RCC 7860 (cell line): ENCODE measurements around the gene PAEP.
"Not testable (repeated sequence)": the region's sequence is repeated elsewhere in the genome, so short reads cannot be mapped to it uniquely, and the experiment has no call there.

Experiments
- DNase-seq: peaks from one replicate; pipeline ENCODE4 v3.0.0-alpha.2; 2015; ENCODE audit warnings: low spot score
- FAIRE-seq: peaks from 2 replicates; lab custom pipeline; 2012; peaks lifted over from hg19 to GRCh38; lab: Jason Lieb, UNC

Gene PAEP

DNA sequence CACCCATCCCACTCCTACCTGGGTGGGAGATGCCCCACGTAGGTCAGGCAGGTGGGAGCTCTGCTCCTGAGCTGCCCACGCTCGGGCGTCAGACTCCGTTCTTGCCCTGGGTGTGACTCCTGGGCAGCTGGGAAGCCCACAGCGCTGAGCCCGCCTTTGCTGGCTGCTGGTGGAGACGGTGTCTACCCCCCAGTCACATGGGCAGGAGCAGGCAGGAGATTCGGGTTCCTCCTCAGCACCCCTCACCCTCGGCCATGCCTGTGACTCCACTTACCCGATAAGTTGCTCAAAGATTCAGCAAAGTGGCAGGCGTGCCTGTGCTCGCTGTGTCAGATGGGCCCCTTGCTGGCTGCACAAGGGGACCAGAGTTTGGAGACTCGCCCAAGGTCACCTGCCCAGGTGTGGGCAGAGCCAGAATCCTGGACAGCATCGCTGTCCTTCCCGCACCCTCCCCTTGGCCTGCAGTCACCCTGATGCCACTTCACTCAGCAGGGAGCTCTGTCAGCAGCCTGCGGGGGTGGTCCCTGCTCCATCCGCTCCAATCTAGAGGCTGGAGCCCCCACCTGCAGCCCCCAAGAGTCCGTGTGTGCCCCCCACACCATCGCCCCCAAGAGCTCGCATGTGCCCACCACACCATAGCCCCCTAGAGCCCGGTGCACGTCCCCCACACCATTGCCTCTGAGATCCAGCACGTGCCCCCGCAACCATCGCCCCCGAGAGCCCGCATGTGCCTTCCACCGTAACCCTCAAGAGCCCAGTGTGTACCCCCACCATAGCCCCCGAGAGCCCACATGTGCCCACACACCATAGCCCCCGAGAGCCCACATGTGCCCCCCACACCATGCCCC lies 36.1 kb upstream of the PAEP start:
- DNase-seq (no peak), FAIRE-seq (no peak)

DNA sequence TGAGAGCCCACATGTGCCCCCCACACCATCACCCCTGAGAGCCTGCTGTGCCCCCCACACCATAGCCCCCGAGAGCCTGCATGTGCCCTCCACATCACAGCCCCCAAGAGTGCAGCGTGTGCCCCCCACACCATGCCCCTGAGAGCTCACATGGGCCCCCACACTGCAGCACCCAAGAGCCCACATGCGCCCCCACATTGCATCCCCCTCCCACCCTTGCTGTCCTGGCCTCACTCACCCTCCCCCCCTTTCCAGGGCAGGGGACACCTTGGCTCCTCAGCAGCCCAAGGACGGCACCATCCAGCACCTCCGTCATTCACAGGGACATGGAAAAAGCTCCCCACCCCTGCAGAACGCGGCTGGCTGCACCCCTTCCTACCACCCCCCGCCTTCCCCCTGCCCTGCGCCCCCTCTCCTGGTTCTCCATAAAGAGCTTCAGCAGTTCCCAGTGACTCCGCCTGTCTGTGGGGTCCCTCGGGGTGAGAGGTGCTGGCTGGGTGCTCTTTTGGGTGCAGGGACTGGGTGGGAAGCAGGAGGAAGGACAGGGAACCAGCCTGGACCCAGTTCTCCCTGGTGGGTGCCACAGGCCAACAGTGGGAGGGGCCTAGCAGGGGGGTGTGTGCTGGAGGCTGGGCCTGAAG lies 35.3 kb upstream of the PAEP start:
- no peak for DNase-seq
- no peak for FAIRE-seq

- DNase-seq (no peak), FAIRE-seq (no peak)
Measured at GRCh38 chr9:135526730-135527571, 34.6 kb upstream of the PAEP start.

DNA sequence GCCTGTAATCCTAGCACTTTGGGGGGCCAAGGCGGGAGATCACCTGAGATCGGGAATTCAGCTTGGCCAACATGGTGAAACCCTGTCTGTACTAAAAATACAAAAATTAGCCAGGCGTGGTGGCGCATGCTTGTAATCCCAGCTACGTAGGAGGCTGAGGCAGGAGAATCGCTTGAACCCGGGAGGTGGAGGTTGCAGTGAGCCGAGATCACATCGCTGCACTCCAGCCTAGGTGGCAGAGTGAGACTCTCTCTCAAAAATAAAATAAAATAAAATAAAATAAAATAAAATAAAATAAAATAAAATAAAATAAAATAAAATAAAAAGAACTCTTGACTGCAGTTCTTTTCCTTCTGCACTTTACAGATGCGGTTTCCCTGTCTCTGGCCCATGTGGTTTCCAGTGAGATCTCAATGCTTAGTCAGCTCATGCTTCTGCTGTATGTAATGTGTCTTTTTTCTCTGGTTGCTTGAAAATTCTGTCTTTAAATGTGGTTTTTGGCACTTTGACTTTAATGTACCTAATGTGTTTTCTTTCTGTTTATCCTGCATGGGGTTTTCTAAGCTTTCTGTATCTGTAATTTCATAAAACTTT lies 32.6 kb upstream of the PAEP start:
- FAIRE-seq, DNase-seq: not testable (repeated sequence)

DNA sequence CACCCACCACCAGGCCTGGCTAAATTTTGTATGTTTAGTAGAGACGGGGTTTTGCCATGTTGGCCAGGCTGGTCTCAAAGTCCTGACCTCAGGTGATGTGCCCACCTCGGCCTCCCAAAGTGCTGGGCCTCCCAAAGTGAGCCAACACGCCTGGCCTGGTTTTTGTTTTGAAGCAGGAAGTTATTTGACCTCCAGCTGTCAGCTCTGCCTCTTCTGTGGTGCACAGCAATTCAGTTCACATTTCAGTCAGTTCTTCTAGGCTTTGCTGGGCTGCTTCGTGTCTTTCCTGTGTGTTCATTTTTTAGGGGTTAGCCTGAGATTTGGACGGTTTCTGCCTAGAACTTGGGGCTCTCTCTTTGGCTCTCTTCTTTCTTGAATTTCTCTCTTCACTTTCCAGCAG lies 31.4 kb upstream of the PAEP start:
- FAIRE-seq: no peak
- no peak for DNase-seq

DNA sequence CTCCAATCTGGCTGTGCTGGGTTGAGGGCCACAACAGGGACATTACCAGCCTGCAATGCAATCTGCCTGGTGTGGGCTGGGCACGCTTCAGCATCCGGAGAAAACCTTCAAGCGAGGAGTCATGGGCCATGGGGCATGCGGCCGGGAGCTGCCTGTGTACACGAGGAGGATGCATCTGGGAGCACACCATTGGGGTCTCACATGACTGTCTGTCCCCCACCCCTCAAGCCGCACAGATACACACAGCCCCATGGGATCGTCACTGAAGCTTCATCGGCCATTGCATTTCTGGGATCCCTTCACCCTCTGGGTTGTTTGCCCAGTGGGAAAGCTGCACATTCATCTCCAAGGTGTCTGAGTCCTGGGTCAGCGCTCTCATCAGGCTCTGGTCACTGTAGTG lies 30.5 kb upstream of the PAEP start:
- no peak for FAIRE-seq
- DNase-seq: no peak

GRCh38 chr9:135533113-135533512 lies 28.4 kb upstream of the PAEP start:
- no peak for DNase-seq
- FAIRE-seq: no peak

DNA sequence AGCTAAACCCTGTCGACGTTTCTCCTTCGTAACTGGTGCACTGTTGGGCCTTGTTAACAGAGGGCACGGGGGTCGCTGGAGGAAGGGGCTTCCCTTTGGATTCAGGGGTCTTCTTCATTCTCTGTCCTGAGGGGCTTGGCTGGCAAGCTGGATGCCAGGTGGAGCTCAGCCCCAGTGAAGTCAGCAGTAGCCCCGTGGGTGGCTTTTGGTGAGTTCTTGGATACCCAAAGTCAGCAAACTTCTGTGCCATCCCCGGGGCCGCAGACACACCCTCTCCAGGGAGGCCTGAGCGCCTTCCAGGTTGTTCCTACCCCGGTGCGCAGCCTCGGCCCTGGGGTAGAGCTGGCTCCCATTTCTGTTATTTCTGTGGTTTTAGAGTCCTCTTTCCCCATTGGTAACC lies 27.9 kb upstream of the PAEP start:
- no peak for FAIRE-seq
- no peak for DNase-seq

- not testable (repeated sequence) for FAIRE-seq, DNase-seq
Measured at GRCh38 chr9:135534192-135534711, 27.3 kb upstream of the PAEP start.

DNA sequence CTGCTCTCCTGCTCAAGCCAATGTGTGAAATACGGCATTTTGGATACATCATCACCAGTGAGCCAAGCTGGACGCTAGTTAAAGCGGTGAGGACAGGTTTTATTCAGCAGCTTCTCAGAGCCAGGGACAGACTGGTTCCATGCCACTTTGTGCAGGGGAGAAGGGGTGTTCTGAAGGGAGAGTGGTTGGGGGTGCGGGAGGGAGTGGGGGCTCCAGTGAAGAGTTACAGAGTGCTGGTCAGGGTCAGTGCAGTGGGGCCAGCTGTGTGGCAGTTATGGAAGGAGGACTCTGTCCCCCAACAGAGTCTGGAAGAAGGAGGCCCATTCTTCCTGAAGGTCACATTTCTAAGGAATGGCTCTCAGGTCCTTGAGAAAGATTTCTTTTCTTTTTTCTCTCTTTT lies 26.7 kb upstream of the PAEP start:
- not testable (repeated sequence) for FAIRE-seq, DNase-seq

GRCh38 chr9:135535631-135536030 lies 25.9 kb upstream of the PAEP start:
- FAIRE-seq, DNase-seq: not testable (repeated sequence)

GRCh38 chr9:135536216-135536615 lies 25.3 kb upstream of the PAEP start:
- FAIRE-seq: no peak
- DNase-seq: no peak

- FAIRE-seq (peak; percentile 76), DNase-seq (peak; percentile 45)
Measured at GRCh38 chr9:135543262-135543894, 18.2 kb upstream of the PAEP start.

DNA sequence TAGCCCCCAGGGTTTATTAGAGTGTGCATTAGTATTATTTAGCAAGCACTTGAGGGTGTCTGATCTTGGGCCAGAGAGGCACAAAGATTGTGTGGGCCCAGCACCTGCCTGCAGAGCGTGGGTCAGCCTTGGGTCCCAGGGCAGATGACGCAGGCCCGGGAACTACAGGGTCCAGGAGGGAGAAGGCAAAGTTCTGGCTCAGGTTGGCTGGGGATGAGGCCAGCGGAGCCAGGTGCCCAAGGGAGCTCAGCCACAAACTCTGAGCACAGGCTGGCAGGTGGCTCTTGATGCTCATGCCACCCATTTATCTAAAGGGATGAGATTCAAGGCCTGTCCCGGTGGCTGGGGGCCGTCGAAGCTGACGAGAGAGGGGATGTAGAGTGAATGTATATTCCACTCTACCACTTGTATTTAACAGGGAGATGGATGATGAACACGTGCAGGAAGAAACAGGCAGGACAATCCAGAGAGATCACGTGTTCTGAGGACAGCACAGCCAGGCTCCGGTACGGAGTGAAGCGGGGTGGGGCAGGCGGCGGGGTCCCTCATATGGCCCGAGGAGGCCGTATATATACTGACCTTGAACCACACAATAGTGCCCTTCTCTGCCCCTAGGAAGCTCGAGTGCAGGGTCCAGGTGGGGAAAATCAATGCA lies 16.4 kb upstream of the PAEP start:
- DNase-seq (no peak), FAIRE-seq (no peak)

DNA sequence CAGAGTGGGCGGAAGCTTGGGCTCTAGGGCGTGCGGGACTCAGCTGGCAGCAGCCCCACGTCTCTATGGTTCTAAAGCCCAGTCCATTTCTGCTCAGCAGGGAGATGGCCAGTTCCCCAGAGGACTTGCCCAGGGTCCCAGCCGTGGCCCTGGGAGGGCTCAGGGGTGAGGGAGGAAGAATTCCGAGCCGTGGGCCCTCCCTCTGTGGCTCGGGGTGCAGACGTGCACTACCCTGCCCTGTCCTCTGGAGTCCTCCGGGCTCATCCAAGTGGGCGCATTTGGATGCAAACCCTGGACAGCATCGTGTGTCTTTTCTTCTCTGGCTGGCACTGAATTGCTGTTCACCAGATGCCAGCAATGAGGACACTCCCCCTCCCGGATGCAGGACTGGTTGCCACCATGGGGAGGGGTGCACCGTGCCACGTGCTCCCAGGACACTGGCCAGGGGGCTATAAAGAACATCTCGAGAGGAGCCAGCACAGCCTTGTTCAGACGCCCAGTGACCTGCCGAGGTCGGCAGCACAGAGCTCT lies 15.8 kb upstream of the PAEP start, which contains the start of gene OBP2A:
Gene OBP2A (plus strand): TSS at position 481 of the 531 bp plus-strand sequence. CDS start 55 bp downstream, outside the sequence.
- not testable (repeated sequence) for DNase-seq, FAIRE-seq

DNA sequence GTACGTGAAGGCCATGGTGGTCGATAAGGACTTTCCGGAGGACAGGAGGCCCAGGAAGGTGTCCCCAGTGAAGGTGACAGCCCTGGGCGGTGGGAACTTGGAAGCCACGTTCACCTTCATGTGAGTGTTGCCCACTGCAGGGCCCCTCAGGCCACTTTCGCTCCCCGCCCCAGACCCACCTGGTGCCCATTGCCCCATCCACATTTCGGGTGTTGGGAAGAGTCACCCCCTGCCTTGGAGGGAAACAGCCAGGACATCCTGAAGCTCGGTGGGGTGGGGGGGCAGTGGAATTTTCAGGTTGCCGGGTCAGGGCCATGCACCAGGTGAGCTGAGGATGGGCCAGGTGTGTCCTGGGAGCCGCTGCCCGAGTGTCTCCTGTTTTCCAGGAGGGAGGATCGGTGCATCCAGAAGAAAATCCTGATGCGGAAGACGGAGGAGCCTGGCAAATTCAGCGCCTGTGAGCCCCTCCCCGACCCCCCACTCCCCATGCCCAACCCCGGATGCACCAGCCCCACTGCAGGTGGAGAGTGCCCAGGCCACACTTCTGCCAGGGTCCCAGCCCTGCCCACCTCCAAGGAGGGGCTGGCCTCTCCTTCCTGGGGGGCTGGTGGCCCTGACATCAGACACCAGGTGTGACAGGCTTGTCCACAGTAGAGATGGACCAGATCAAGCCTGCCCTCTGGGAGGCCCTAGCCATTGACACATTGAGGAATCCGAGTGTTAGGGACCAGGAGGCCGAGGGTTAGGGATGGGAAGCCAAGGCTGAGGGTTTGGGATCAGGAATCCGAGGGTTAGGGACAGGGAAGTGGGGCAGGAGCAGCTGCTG lies 14.6 kb upstream of the PAEP start:
- not testable (repeated sequence) for DNase-seq, FAIRE-seq

DNA sequence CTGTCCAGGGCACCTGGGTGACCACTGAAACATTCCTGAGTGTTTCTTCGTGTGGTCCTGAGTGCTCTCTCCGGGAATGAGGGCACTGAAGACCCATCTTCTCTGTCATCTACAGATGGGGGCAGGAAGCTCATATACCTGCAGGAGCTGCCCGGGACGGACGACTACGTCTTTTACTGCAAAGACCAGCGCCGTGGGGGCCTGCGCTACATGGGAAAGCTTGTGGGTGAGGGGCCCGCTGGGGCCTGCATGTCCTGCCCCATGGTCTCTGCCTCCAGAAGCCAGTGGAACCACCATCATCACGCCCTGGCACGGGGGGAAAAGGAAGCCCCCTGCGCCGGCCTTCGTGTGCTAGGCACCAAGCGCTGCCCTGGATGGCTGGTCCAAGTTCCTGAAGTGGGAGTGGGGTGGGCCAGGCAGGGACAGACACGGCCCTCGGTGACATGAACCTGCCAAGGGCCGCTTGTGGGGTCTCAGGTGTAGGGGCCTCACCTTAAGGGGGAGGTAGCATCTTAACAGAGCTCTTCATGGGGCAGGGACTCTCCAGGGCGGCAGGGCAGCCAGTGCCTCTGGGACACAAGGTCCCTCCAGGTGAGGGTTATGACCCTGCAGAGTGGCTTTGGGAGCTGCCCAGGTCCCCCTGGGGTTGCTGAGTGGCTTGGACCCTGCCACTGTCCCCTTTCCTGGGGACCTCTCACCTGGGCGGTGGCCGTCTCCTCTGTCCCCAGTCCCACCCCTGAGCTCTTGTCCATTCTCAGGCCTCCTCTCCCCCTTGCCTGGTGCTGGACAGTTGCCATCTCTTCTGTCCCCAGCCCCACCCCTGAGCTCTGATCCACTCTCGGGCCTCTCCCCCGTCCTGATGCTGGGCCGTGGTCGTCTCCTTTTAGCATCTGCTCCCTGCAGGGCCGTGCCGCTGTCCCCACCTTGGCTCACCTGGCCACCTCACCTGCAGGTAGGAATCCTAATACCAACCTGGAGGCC lies 13.5 kb upstream of the PAEP start:
- FAIRE-seq (no peak), DNase-seq (no peak)
